GM19395 (cell line): ENCODE data around the gene SMIM44.
"Not testable (repeated sequence)": the region's sequence is repeated elsewhere in the genome, so short reads cannot be mapped to it uniquely, and the experiment has no call there.

ENCODE experiments used
- ATAC-seq: cut with Tn5 transposase; IDR thresholded peaks from one replicate; pipeline ENCODE4 v1.9.1; 2021; ENCODE audit warnings: mild to moderate bottlenecking, moderate library complexity; ENCODE audit not compliant: unreplicated experiment

SMIM44 gene

DNA sequence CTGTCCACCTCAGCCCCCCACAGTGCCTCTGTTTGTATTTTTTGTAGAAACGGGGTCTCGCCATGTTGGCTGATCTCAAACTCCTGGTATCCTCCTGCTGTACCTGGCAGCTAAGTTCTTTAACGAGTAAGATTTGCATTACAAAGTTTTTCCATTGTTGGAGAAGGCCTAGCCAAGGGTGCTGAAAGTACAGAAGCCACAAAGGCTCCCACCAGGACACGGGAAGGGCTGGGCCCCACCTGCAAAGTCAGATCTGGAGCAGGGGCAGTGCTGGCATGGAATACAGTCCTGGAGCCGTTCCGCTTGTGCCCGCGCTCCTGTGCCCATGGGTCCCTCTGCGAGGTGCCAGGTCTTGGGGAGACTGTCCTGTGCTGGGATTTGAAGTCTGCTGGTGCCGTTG lies 35.0 kb upstream of the SMIM44 start:
- no peak for ATAC-seq

- ATAC-seq, result no peak
These were observed 34.4 kb upstream of the SMIM44 start for GRCh38 chr19:3517638-3518037.

GRCh38 chr19:3516675-3517207 lies 33.5 kb upstream of the SMIM44 start:
- no peak for ATAC-seq

DNA sequence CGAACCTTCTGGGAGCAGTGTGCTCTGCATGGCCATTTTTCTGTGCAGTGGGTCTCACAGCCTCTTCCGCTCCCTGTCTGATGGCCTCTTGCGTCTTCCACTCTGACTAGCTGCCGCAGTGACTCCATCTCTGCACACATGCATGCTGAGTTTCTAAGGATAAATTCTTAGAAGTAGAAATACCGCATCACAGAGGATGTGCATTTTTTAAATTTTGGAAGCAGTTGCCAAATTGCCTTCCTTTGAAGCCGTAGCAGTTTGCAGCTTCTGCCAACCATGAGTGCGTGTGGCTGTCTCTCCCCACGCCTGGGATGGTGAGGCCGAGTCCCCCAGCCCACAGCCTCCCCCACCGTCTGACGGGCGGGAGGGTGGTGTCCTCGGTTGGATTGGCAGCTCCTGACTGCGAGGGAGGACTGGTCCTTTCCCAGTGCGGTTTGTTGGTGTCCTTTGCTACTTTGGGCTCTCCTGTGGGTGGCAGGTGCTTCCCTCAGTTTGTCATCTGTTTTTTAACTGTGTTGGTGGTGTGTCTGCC lies 32.7 kb upstream of the SMIM44 start:
- no peak for ATAC-seq

DNA sequence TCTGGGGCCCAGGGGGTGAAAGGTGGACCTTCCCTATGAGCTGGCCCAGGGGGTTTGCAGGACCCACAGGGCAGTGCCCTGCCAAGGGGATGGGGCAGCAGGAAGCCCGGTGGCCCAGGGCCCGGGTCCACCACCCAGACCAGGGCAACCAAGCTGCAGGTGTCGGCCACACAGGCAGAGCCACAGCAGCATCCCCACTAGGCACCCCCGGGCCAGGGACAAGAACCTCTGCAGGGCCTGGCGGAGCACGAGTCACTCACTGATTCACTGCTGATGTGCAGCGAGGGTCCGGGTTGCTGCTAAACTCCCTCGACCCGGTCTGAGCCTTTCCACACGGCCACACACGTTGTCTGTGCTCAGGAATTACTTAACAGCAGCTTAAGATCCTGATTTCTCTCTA lies 31.7 kb upstream of the SMIM44 start:
- ATAC-seq, result no peak

- no peak for ATAC-seq
These were observed 30.2 kb upstream of the SMIM44 start for GRCh38 chr19:3513229-3514140.

DNA sequence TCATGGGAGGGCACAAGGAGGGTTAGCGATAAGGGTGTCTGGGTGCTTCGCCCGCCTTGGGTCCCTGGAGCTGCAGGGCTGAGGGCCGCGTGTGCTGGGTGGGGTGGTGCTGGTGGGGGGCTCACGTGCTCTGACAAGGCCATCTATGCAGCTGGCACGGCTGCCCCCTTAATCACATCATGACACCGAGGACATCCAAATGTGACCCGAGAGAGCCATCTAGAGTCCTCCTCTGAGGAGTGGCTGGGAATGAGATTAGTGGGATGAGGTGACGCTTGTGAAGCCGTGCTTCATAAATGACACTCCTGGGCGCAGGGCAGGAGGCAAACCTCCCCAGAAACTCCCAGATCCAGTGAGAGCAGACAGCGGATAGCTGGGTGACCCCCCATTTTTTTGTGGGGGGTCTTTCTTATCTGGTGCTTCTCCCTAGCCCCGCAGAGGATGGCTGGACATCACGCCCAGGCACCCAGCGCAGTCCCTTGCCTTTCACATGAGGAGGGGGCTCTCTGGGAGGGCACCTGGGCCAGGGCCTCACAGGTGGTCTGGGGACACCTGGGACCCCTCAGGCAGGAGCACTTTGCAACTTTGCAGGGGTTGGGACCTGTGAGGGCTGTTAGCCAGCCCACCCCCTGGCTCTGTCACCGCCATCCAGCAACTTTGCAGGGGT lies 29.5 kb upstream of the SMIM44 start:
- no peak for ATAC-seq

- ATAC-seq, result no peak
These were observed 28.4 kb upstream of the SMIM44 start for GRCh38 chr19:3511506-3512251.

- no peak for ATAC-seq
These were observed 27.5 kb upstream of the SMIM44 start for GRCh38 chr19:3510727-3511126.

DNA sequence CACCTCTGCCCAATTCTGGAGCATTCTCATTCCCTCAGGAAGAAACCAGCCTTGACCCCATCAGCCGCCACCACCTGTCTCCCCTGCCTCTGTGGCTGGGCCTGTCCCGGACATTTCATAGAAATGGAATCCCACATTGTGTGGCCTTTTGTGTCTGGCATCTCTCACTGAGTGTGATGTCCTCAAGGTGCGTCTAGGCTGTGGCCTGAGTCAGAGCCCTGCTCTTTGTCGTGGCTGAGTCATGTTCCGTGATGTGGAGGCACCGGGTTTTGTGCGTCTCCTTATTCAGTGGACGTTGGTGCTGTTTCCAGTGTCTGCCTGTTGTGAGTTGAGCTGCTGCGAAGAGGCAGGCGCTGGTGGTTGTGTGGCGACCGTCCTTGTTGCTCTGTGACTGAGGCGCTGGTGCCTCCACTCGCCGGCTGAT lies 26.3 kb upstream of the SMIM44 start:
- ATAC-seq, result no peak

DNA sequence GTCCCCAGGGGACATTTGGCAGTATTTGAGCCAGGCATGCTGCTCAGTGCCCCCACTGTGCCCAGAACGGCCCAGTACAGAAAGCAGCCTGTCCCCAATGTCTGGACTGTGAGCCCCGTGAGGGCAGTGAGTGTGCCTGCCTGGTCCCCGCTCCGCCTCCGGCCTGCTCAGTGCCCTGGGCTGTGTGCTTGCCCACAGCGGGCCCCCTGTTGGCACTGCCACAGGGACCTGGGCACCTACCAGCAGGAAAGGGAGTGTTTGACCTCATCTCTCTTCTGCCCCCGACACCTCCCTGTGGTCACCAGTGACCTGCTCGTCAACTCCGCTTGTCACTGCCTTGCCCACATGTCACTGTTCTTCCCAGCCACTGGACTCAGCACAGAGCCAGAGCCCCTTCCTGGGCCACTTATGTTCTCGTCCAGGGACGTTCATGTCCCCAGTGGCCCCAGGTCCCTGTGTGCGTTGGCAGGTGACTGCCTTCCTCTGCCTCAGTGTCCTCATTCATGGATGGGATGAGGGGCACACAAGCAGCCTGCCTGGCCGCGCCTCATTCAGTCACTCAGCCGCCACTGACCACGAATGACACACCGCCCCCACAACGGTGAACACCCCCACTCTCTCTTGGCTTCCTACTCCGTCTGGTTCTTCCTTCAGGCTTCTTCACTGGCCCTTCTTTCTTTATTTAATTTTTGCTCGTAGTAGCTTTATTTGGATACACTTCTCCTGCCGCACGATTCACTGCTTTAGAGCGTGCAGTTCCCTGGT lies 25.7 kb upstream of the SMIM44 start:
- no peak for ATAC-seq

DNA sequence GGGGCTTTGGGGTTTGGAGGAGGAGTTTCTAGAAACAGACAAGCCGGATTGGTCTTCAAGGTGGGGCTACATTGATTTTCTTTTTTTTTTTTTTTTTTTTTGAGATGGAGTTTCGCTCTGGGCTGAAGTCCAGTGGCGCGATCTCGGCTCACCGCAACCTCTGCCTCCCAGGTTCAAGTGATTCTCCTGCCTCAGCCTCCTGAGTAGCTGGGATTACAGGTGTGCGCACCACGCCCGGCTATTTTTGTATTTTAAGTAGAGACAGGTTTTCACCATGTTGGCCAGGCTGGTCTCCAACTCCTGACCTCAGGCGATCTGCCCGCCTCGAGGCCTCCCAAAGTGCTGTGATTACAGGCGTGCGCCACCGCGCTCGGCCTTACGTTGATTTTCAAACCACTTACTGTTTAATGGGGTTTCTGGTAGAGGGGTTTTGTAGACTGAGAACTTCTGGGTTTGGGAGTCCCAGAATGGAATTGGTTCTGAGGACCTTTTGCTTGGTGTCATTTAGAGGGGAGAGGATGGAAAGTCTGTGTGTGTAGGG lies 24.9 kb upstream of the SMIM44 start:
- not testable (repeated sequence) for ATAC-seq

- ATAC-seq, result no peak
These were observed 24.3 kb upstream of the SMIM44 start for GRCh38 chr19:3507371-3508120.

GRCh38 chr19:3506384-3507340 lies 23.4 kb upstream of the SMIM44 start:
- peak; percentile 15 for ATAC-seq

- ATAC-seq, result peak; percentile 75
These were observed 22.6 kb upstream of the SMIM44 start, which contains the start of gene FZR1 for GRCh38 chr19:3505598-3506383. Gene FZR1 (plus strand): TSS chr19:3506311. CDS start chr19:3522990, 16,679 bp downstream.

DNA sequence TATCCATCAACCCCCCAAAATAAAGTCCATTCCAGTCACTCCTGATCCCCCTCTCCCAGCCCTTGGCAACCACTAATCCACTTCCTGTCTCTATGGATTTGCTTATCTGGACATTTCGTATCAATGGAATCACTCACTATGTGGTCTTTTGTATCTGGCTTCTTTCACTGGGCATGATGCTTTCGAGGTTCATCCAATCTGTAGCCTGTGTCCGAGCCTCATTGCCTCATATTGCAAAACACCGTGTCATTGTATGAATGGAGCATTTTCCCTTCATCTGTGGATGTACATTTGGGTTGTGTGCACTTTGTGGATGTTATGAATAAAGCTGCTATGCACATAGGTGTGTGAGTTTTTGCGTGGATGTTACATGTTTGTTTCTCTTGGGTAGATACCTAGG lies 21.5 kb upstream of the SMIM44 start:
- ATAC-seq, result no peak

- no peak for ATAC-seq
These were observed 19.9 kb upstream of the SMIM44 start for GRCh38 chr19:3503036-3503572.
